HAP-1 (cell line): ENCODE results near the gene PTPN23.

Source experiments
- DNase-seq, 2 experiments: peaks; one replicate each; pipeline ENCODE4 v3.0.0-alpha.2; 2016 to 2020; ENCODE audit warnings: low spot score in 2 of 2
- H3K27me3 ChIP-seq: fragments of 250-450 bp; sonication (Bioruptor Pico); 2 replicates; pipeline ENCODE4 v1.5.1; 2020; ENCODE audit warnings: low read depth, mild to moderate bottlenecking, moderate library complexity
- H3K36me3 ChIP-seq: fragments of 250-450 bp; sonication (Bioruptor Pico); replicated peaks from 2 replicates; pipeline ENCODE4 v1.5.1; 2020; ENCODE audit warnings: mild to moderate bottlenecking
- H3K4me1 ChIP-seq: fragments of 250-450 bp; sonication (Bioruptor Pico); 2 replicates; pipeline ENCODE4 v1.5.1; 2020; ENCODE audit warnings: mild to moderate bottlenecking
- H3K4me3 ChIP-seq: fragments of 250-450 bp; sonication (Bioruptor Pico); 2 replicates; pipeline ENCODE4 v1.5.1; 2020; ENCODE audit warnings: mild to moderate bottlenecking, moderate library complexity
- H3K9me3 ChIP-seq: fragments of 250-450 bp; sonication (Bioruptor Pico); 2 replicates; pipeline ENCODE4 v1.5.1; 2020; ENCODE audit warnings: mild to moderate bottlenecking, moderate library complexity
- in situ Hi-C: fragments of 300-500 bp; cut with MboI; formaldehyde crosslinking; loops from 3 replicates; pipeline ENCODE4 v1.14.3; 2020; ENCODE audit warnings: low sequenced_read_pairs, inconsistent platforms, mixed read lengths

Gene PTPN23

DNA sequence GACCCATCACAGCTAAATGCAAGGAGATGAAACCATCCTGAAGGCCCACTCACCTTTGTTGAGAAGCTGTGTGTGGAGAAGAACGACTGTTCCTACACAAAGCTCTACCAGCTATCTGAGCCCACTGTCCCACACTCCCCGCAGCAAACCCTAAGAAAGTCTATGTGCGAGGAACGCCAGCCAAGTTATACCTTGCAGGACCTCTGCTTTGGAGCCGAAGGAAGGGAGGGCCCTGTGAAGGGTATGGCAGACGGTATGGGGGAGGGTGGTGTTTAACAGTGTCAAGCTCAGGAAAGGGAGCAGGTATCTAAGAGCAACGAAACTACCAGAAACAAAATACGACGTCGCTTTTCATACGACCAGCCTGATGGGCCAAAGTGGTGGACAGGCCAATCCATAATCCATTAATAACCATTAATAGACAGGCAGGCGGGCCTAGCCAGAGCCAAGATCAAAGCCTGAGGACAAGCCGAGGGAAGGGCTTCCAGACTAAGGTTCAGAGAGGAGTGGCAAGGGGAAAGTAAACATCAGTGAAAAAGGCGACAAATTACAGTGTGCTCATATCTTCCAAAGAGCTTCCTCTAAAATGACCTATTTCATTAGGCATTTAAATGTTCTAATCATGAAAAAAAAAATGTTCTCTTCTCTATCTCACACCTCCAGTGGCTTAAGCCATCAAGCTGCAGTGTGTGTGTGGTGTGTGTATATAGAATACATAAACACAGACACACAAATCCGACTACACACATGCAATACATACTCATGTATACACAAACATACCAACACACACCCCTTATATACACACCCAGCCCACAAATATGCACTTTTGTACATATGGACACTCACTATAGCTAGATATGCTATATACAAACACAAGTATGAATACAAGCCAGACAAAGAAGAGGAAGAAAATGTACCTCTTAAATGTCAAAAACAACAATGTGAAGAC lies 43.9 kb downstream of the PTPN23 start:
- in situ Hi-C loops = loop anchor here (10.0 kb wide), 1 partner anchor 370 kb away; no protein-coding TSS in a partner anchor
- H3K4me3 ChIP-seq = no peak overlapping the region
- H3K27me3 ChIP-seq = no peaks in the 10 kb centered on the region
- H3K9me3 ChIP-seq = no peaks in the 10 kb centered on the region
- DNase-seq = no peak
- H3K4me1 ChIP-seq = peaks cover 3% of the 10 kb centered on the region
- H3K36me3 ChIP-seq = peaks cover 49% of the 10 kb centered on the region

DNA sequence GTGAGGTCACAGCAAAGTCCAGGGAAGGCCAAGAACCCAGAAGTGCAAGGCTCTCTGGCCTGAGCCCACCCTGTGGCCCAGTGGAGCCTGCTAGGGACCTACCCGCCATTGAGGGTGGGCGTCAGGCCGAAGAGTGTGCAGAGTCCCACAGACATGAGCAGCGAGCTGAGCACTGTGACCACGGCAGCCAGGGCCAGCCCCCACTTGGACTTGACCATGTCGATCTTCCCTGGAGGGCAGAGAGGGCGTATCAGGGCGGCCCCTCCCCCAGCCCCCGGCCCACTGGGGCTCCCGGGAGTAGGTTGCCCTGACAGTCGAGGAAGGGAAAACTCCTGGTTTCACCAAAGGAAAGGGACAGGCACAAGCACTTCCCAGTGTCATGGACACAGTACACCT lies 44.6 kb downstream of the PTPN23 start:
- H3K9me3 ChIP-seq = no peaks in the 10 kb centered on the region
- H3K27me3 ChIP-seq = no peaks in the 10 kb centered on the region
- no peak overlapping the region for H3K4me3 ChIP-seq
- no peak for DNase-seq
- peaks cover 44% of the 10 kb centered on the region for H3K36me3 ChIP-seq
- peaks cover 3% of the 10 kb centered on the region for H3K4me1 ChIP-seq
- in situ Hi-C loops = loop anchor here (10.0 kb wide), 1 partner anchor 369 kb away; no protein-coding TSS in a partner anchor

DNA sequence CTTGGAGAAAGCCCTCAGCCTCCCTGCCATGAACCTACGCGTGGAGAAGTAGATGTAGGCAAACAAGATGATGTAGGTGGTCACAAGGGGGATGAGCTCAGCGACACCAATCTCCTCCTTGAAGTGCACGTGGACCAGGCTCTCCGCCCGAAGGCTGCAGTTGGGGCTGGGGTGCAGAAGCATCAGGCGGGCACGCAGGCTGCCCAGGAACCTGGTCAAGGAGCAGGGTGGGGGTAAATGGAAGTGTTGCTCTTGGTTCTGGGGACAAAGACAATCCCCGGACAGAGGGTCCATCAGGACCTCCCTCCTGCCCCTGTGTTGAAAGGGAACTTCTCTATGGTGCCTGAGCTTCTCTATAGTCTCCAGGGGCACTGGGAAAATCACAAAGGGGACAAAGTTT lies 45.1 kb downstream of the PTPN23 start:
- no peak for DNase-seq
- Histone ChIP-seq H3K36me3 (peaks cover 39% of the 10 kb centered on the region), H3K4me1 (peaks cover 3% of the 10 kb centered on the region), H3K4me3 (no peak overlapping the region), H3K27me3 (no peaks in the 10 kb centered on the region), H3K9me3 (no peaks in the 10 kb centered on the region)
- in situ Hi-C loops = loop anchor here (10.0 kb wide), 1 partner anchor 369 kb away; no protein-coding TSS in a partner anchor

DNA sequence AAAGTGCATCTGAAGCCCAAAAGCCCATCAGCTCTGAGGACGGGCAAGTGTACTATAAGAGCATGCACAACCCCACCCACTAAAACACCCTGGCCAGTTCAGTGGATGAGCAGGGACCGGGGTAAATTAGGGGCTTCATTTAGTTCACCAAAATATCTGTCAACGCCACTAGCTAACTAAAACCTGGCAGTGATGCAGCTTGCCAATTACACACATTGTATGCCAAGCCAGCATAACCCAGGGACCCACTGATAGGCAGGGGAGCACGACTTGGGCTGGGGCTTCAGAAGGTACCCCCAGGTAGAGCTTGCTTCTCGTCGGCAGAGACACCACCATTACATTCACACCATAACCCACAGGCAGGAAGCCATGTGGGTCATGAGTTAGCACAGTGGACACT lies 47.0 kb downstream of the PTPN23 start:
- DNase-seq = no peak
- Histone ChIP-seq H3K4me1 (no peaks in the 10 kb centered on the region), H3K27me3 (no peaks in the 10 kb centered on the region), H3K4me3 (no peak overlapping the region), H3K9me3 (no peaks in the 10 kb centered on the region; the same call in 1 of the 2 replicates), H3K36me3 (peaks cover 44% of the 10 kb centered on the region)
- in situ Hi-C loops = loop anchor here (10.0 kb wide), 1 partner anchor 367 kb away; no protein-coding TSS in a partner anchor

DNA sequence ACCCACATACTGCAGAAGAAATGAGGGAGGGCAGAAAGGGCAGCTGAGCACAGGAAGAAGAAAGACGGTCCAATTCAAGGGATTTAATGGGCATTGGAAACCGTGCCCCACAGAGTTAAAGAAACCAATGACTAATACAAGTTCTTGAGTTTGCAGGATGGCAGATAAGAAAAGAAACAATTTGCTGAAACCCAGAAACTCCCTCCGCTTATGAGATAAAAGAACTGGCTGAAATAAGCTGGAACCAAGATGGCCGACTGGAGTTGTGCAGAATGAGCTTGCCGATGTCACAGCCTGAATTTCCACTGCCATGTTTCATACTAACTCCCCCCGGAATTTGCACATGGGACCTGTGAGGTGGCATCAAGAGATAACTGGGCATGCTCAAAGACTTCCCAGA lies 47.8 kb downstream of the PTPN23 start:
- in situ Hi-C loops = loop anchor here (10.0 kb wide), 1 partner anchor 366 kb away; no protein-coding TSS in a partner anchor
- Histone ChIP-seq H3K9me3 (no peaks in the 10 kb centered on the region; the same call in 1 of the 2 replicates), H3K4me3 (no peak overlapping the region), H3K27me3 (no peaks in the 10 kb centered on the region), H3K36me3 (peaks cover 48% of the 10 kb centered on the region), H3K4me1 (no peaks in the 10 kb centered on the region)
- DNase-seq = no peak

DNA sequence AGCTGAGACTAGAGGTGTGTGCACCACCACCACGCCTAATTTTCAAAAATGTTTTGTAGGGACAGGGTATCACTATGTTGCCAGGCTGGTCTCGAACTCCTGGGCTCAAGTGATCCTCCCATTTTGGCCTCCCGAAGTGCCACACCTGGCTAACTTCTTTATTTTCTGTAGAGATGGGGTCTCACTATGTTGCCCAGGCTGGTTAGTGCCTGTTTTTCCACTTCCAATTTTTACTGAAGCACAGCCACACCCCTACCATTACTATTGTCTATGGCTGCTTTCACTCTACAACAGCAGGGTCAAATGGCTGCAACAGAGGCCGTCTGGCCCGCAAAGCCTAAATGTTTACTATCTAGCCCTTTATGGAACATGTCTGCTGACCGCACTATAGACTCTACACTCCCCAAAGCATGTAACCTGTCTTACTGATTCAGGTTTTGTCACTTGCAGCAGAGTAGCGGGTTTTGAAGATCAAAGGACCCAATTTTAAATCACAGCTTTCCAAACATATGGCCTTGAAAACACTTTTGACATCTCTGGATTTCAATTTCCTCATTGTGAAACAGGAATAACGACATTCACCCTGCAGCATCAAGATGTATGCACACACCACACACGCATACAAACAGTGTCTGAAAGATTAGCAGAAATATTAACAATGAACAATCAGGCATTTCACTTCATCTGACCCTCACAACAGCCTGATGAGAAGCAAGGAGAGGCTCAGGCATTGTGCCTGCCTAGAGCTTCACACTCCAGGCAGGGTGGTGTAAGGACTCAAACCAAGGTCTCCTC lies 48.9 kb downstream of the PTPN23 start:
- Histone ChIP-seq H3K4me1 (no peaks in the 10 kb centered on the region), H3K36me3 (peaks cover 57% of the 10 kb centered on the region), H3K9me3 (no peaks in the 10 kb centered on the region; the same call in 1 of the 2 replicates), H3K27me3 (no peaks in the 10 kb centered on the region), H3K4me3 (no peak overlapping the region)
- in situ Hi-C loops = loop anchor here (10.0 kb wide), 1 partner anchor 365 kb away; no protein-coding TSS in a partner anchor
- no peak for DNase-seq

DNA sequence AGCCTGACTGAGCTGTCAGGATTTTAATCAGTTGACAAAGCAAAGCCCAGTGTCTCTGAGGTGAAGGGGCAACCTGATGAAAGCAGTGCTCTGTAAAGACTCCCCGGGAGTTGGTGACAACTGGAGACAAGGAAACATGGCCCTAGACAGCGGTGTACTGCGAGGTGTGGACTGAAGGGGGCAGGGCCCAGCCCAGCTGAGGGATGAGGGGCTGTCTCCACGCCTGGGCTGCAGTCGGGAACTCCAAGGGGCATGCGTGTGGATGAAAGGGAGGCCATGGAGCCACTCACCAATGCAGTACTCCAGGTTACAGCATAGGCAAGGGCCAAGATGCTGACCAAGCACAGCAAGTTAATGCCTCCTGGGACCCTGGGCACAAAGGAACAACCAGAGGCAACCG lies 49.8 kb downstream of the PTPN23 start:
- Histone ChIP-seq H3K36me3 (peaks cover 58% of the 10 kb centered on the region), H3K27me3 (no peaks in the 10 kb centered on the region), H3K4me1 (no peaks in the 10 kb centered on the region), H3K9me3 (no peaks in the 10 kb centered on the region; the same call in 1 of the 2 replicates), H3K4me3 (no peak overlapping the region)
- in situ Hi-C loops = no loop called here
- no peak for DNase-seq

DNA sequence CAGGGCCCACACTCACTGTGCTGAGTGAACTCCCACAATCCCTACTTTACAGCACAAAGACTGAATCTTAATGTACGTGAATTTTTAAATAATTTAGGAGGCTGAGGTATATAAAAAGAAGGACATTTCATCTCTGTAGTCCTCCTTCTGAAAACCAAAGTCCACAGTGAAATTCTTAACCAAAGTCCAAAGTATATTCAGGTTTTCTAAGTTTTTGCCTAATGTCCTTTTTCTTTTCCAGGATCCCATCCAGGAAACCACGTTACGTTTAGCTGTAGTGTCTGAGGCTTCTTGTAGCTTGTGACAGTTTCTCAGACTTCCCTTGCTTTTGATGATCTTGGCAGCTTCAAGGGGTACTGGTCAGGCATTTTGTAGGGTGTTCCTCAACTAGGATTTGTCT lies 50.4 kb downstream of the PTPN23 start:
- in situ Hi-C loops = no loop called here
- Histone ChIP-seq H3K27me3 (no peaks in the 10 kb centered on the region), H3K36me3 (peaks cover 58% of the 10 kb centered on the region), H3K4me3 (no peak overlapping the region), H3K4me1 (no peaks in the 10 kb centered on the region), H3K9me3 (no peaks in the 10 kb centered on the region; the same call in 1 of the 2 replicates)
- DNase-seq = no peak

DNA sequence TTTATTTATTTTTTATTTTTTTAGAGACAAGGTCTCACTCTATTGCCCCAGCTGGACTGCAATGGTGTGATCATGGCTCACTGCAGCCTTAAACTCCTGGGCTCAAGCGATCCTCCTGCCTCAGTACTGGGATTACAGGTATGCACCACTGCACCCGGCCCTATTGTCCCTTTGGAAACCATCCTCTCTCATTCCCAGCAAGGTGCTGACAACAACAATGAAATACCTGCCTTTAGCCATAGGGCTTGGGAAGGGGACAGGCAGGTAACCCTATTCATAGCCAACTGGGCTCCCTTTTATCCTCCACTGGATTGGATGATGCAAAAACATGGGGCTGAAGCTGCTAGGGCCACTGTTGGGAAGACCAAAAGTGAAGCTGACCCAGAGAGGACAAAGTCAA lies 51.9 kb downstream of the PTPN23 start:
- Histone ChIP-seq H3K4me3 (no peak overlapping the region), H3K4me1 (no peaks in the 10 kb centered on the region), H3K9me3 (no peaks in the 10 kb centered on the region; the same call in 1 of the 2 replicates), H3K27me3 (no peaks in the 10 kb centered on the region), H3K36me3 (peaks cover 46% of the 10 kb centered on the region)
- no peak for DNase-seq
- in situ Hi-C loops = no loop called here

DNA sequence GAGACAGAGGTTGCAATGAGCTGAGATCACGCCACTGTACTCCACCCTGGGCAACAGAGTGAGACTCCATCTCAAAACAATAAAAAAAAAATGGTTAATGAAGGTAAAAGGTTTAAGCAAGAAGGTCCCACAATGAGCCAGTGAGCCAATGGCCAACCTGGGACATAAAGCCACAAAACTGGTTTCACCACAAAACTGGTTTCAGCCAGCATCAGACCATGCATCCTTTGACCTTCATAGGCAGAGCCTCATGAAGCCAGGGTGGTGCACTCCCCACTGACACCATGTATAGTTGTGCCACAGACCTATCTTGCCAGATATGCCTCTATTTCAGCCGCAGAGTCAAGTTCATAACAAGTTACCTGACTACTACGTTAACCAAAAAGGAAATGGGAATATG lies 53.0 kb downstream of the PTPN23 start:
- in situ Hi-C loops = no loop called here
- DNase-seq = no peak

DNA sequence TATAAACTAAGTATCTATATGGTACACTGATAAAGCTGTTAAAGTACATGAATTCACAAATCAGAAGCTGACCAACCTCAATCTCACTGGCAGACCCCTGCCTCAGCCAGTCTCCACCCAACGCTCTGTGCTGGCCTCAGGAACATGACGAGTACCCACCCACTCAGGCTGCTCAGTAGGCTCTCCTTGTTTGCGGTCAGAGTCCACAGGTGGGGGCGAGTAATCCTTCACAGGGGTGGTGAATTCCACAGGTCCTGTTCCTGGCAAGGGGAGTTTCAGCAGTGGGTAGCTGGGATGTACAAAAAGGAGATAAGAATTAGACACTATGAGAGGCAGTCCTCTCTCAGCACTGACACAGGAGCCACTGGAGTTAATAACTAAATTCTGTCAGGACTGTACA lies 54.0 kb downstream of the PTPN23 start:
- no peak for DNase-seq
- peaks cover 52% of the 10 kb centered on the region for H3K36me3 ChIP-seq
- no peaks in the 10 kb centered on the region for H3K4me1 ChIP-seq
- H3K4me3 ChIP-seq = no peak overlapping the region
- in situ Hi-C loops = no loop called here
- H3K27me3 ChIP-seq = no peaks in the 10 kb centered on the region
- H3K9me3 ChIP-seq = no peaks in the 10 kb centered on the region; the same call in 1 of the 2 replicates

More for the DNA sequence above, 53.0 kb downstream of the PTPN23 start:
- no peak overlapping the region for H3K4me3 ChIP-seq
- no peaks in the 10 kb centered on the region for H3K4me1 ChIP-seq
- peaks cover 43% of the 10 kb centered on the region for H3K36me3 ChIP-seq
- no peaks in the 10 kb centered on the region; the same call in 1 of the 2 replicates for H3K9me3 ChIP-seq
- H3K27me3 ChIP-seq = no peaks in the 10 kb centered on the region

DNA sequence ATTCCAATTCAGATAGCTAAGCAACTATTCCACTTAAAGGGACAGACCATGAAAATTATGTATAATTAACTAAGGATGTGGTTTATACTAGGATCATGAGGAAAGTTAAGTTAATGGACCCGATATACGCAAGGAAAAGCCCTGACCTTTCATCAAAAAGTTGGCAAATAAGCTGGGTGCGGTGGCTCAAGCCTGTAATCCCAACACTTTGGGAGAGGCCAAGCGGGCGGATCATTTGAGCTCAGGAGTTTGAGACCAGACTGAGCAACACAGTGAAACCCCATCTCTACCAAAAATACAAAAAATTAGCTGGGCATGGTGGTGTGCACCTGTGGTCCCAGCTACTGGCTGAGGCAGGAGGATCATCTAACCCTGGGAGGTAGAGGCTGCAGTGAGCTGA lies 55.4 kb downstream of the PTPN23 start:
- H3K4me1 ChIP-seq = no peaks in the 10 kb centered on the region
- no peak overlapping the region for H3K4me3 ChIP-seq
- H3K36me3 ChIP-seq = peaks cover 61% of the 10 kb centered on the region
- in situ Hi-C loops = no loop called here
- no peaks in the 10 kb centered on the region; the same call in 1 of the 2 replicates for H3K9me3 ChIP-seq
- H3K27me3 ChIP-seq = no peaks in the 10 kb centered on the region
- no peak for DNase-seq

DNA sequence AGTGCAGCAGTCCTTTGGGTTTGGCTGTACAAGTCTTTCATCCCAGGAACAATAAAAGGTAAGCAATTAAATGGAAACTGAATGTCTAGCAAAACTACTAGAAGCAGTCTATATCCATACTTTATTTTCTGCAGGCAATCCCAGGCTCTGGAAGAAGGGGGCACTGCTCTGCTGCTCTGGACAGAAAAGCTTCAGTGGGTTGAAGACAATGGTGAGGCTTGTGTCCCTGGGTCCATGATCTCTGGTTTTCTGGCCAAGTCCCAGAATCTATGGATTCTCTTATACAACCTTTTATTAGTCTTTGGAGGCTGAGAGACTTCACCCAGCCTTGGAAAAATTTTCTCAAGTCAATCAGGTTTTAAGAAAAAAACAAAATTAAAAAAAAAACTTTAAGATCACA lies 59.3 kb downstream of the PTPN23 start:
- in situ Hi-C loops = no loop called here
- Histone ChIP-seq H3K4me1 (no peaks in the 10 kb centered on the region), H3K27me3 (no peaks in the 10 kb centered on the region), H3K4me3 (no peak overlapping the region), H3K36me3 (peaks cover 36% of the 10 kb centered on the region), H3K9me3 (no peaks in the 10 kb centered on the region)
- no peak for DNase-seq
